Activated effector memory CD4-positive, alpha-beta T cell treated with anti-CD3 and anti-CD28 coated beads, Interleukin-2, amount 50 U/mL, for 16 hours (primary cell): Measurements from ENCODE around the gene SIRPA.

Experiments used
- DNase-seq: peaks from one replicate; pipeline ENCODE4 v3.0.0-alpha.2; 2020

Gene SIRPA

DNA sequence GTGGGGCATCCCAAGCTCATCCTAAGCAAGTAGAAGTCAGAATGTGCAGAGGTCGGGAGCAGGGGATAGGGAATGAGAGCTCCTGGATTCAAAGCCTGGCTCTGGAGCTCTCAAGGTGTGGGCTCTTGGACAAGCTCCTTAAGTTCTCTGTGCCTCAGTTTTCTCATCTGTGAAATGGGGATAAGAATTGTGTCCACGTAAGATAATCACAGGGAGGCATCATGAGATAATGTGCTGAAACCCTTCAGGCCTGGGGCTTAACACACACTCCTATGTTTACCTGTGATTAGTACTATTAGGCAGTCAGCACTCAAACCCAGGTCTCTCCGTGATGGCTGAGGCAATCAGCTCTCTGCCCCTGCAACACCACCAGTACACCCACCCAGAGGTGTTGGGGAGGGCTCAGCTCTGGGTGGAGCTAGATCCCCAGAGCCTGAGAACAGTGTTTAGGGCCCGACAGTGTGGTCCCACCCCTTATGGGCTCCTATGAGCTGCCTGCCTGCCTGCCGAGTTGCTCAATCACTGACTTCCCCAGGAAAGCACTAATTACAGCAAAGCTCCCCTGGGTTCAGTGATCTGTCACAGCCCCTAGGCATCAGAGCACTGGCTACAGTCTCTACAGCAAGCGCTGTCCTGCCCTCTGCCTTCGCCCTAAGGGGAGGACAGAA is 6.3 kb upstream of the SIRPA start:
- no peak for DNase-seq

DNA sequence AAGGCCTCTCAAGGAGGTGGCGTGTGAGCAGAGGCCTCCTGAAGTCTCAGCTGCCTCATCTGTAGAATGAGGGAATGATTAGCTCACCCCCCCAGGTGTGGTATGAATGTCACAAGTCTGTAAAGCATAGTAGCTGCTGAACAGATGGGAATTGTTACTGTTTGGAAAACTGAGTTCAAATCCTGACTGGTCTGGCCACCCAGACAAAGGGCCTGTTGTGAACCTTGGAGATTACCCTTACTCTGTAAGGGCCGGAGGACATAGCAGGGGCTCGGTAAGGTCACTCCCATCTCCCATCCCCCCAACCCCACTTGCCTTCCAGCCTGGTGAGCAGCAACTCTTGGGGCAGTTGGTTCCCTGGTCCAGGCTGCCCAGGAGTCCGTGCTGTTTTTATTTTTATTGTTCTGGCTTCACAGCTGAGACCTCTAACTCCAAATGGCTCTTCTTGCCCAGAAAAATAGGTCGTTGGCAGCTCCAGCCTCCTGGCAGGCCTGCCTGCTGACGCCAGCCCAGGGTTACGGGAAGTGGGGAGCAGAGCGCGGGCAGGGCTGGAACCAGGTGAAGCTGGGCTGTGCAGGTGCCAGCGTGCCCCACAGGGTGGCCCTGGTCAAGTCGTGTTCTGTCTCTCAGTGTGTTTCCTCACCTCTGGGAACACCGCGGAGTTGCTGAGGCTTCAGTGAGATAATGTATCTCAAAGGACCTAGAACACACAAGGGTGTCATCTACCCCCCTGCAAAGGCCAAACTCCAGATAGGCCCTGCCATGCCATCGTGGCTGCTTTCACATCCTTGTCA is 4.5 kb upstream of the SIRPA start:
- no peak for DNase-seq

DNA sequence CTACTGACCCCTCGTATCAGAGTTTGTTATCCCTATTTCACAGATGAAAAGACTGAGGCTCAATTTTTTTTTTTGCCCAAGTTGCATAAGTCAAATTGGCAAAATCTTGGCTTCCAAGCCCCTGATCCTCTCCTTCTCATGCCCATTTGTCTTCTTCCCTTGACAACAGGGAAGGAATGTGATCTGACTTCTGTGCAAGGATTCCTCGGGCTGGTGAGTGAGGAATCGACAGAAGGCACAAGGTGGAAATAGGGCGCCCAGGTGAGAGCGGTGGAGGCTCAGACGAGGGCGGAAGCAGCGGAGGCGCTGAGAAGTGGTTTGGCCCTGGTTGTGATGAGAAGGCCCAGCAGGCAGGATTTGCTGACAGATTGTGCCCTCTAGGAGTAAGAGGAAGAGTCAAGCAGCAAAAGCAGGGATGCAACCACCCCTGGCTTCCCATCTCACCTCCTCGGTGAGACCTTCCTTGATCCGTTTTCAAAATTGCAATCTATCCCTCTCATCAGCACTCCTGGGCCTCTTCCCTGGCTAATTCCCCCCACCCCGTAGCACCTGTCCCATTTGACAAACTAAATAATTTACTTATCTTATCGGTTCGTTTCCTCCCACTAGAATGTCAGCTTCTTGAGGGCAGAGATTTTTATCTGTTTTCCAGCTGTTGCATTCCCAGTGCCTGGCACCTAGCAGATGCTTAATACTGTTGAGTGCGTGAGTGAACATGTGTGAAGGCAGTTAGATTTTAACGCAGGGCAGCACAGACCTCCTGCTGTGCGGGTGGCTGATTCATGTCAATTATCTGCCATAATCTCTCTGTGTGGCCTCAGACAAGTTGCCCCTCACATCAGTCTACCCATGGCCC is 3.7 kb upstream of the SIRPA start:
- no peak for DNase-seq

DNA sequence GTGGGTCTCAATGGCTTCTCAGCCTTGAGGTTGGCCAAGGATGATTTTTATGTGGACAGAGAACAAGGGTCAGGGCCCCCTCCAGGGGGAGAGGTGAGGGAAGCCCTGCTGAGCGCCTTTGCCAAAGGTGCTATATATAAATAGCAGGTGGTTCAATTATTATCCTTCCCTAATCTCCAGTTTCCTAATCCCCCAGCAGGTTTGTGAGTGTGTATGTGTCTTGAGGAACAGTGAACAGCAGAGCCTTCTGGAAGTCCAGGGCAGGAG is 3.2 kb upstream of the SIRPA start:
- DNase-seq, result no peak

DNA sequence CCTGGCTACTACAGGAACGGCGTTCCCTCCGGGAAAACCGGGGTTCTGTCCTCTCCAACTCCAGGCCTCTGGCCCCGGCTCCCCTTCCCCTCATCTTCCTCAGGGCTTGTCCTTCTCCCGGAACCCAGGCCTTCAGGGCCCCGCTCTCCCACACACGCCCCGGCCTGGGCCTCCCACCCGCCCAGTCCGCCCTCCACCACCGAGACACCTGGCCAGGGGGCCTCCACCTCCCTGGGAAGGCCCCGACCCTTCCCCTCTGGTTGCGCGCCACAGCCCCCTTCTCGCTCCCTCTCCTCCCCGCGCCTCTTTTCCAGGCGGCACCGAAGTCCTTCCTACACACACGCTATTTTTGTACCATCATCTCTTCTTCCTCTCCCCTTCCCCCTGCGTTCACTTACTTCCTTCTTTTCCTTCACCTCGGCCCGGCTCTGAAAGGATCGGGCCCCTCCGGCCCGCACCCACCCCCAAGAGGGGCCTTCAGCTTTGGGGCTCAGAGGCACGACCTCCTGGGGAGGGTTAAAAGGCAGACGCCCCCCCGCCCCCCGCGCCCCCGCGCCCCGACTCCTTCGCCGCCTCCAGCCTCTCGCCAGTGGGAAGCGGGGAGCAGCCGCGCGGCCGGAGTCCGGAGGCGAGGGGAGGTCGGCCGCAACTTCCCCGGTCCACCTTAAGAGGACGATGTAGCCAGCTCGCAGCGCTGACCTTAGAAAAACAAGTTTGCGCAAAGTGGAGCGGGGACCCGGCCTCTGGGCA is 1.3 kb upstream of the SIRPA start:
- no peak for DNase-seq

DNA sequence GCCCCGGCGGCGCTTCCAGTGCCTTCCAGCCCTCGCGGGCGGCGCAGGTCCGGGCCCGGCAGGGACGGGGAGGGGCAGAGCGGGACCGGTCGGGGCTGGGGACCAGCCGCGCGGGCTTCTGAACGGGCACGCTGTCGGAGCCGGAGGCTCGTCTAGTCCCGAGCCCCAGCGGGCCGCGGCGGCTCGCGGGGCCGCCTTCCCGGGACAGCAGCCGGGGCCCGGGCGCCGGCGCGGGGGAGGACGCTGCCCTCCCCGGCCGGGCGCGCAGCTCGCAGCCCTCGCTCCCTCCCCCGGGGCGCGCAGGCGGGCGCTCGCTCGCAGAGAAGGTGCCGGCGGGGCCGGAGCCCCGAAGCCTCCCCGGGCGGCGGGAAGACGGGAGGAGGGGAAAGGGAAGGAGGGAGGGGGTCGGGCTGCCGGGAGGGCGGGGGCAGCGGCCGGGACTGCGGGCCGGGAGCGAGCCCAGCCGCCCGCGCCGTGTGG is 696 bp upstream of the SIRPA start:
- no peak for DNase-seq

DNA sequence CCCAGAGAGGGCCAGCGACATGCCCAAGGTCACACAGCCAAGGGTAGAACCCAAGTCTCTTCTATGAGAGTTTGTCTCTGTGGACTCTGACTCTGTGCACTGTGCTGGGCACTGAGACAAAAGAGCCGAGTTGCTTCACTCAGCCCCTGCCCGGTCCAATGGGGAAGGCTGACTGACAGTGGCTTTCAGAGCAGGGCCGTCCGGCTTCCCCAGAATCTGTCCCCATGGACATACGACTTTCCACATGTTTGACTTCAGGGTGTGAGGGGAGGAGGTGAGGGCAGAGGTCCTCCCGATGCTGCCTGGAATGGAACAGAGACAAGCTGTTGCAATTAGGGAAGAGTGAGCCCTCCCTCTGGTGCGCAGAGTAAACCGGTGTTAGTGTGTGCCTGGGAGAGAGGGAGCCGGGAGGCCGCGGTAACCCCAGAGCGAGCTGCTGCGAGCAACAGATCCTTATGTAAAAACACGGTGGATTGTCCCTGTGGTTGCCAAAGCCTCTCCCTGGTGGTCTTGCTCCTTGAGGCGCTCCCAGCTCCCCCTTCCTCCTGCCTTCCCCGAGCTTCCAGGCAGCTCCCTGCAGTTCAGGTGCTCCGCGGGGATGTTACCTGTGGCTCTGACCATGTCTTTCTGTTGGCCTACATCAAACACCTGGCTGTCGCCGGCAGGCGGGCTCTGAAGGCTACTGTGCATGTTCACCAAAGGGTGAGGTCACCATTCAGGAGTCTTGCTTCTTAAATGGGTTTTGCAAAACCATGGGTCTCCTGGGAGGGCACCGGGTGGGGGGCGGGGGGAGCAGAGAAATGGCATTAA is 672 bp downstream of the SIRPA start:
- no peak for DNase-seq

DNA sequence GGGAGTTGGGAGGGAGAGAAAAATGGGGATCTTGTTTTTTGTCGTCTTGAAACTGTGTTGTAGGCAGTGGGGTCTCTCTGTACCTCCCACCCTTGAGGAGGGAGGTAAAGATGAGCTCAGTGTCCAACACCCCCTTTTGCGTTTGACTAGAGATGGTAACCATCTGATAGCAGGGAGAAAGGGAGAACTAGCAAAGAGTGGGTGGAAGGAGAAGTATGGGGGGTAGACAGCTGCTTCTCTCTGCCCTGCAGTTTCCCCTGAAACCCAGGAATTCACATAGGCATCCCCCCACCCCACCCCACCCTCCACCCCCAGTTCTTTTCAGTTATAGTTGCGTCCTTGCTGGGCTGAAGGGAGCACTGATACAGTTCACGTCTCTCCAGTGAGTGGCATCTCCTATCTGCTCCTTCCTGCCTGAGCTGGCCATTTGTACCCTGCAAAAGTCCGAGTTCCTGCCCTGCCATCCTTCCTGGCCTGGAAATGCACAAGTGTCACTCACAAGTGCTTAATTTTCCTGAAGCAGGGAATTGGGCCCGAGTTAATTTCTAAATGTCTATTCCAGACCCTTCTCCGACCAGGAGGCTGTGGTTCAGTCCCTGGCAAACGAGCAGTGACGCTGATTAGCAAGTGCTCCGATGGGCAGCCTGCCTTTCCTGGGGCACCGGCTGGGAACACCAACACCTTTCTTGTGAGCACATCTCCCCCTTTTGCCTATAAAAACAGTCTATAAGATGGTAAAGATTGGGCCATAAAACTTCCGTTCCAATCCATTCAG is 1.5 kb downstream of the SIRPA start:
- no peak for DNase-seq

DNA sequence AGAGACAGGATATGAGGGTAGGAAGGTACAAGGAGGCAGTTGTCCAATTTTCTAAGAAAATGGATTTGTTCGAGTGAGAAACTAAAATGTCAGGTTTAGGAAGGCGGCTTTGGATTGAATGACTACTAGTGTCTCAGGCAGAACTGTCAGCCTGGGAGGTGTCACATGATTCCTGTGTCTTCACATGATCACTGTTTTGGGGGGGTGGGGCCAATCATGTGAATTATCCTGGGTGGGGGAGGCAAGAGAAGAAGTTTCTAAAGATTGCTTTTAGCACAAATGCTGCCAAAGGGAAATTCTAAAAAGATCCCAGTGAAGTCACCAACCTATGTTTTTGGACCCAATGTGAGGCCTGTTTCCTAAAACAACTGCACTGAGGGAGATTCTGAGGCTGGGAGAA is 2.3 kb downstream of the SIRPA start:
- no peak for DNase-seq

DNA sequence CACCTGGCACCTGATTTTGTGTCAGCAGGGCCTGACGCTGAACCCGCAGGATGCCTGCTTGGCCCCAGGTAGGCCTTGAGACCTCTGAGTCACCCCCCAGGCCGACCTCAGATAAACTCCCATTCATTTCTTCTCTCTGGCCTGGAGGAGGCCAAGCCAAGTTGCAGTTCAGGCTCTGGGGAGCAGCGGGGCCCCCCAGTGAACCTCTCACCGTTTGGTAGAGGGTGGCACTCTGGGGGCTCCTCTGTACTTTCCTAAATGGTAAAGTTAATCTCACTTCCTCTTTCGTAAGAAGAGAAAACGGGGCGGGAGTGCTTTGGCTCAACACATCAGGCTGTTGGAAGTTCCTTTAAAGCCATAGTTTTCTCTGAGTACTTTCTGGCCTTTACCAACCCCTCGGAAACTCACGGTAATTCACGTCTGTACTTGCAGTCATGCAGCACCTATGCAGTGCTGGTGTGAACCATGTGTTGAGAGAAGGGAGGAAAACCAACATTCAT is 2.8 kb downstream of the SIRPA start:
- no peak for DNase-seq

DNA sequence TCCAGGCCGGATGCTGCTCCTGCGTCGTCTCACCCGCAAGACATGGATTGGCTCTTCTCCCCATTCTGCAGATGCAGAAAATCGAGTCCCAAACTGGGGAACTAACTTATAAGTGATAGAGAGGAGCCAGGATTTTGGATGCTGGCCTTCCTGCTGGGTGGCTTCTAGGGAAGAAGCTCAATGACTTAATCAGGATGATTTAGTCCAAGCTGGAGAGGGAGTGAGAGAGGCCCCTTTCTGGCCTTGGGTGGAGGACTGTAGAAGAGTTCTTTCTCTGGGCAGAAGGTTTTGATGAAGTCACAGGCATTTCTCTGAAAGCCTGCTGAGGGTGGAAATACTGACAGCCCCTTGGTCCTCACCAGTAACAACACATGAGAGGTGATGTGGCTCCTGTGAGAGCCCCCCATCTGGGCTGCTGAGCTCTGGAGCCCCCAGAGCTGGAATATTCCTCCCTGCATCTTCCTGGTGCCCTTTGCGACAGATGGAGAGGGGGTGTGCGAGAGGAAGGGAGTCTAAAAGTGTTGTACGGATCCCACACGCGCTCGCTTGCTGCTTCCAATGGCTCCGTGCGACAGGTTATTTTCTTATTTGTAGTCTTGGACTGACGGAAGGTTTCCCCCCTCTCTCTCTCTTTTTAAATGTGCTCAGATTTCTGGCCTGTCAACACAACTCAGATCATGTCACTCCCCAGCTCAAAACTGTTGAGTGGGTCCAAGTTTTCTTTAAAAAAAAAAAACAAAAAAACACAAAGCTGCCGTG is 3.5 kb downstream of the SIRPA start:
- DNase-seq, result no peak

DNA sequence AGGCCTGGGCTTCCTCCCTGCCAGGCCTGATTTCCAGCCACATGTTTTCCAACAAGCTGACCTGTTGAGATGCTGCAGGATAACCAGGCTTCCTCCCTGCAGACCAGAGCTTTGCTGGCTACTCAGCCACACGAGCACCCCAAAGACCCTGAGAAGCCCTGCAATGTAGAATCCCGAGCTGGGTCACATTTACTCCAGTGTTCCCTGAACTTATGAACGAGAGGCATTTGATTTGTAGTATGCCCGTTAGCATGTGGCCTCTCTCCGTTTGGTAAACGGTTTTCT is 4.0 kb downstream of the SIRPA start:
- DNase-seq, result no peak

DNA sequence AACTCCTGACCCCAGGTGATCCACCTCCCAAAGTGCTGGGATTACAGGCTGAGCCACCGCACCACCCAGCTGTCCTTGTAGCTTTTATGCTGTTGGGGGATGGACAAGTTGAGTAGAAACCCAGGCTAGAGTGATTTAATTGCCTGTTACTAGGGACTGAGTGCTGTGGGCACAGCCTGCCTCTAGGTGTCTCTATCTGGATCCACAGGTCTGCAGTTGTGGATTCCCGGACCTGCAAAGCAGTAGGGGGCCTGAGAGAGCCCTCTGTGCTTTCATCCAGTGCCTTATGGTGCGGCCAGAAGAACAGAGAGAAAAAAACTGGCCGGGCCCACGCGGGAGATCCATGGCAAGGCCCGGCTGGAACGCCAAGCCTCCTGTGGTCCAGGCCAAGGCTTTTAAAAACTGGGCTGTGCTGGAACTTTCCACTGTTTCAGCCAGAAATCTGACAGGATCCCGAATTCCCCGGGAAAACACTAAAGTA is 5.2 kb downstream of the SIRPA start:
- no peak for DNase-seq

DNA sequence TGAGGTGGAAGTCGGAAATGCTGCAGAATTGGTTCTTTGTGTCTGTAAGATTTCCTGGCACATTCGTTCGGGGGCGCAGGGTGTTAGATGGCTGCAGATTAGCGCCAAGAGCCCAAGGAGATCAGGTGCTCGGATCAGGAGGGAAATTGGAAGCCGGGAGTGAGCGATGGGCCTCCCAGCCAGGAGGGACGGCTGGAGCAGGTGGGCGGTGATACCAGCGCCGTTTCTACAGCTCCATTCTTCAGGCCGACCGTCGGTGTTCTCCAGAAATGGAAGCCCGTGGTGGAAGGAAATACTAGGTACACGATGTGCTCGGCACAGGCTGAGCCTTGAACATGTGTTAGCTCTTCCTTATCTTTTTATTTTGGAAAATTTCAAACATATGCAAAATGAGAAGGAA is 6.5 kb downstream of the SIRPA start:
- no peak for DNase-seq

DNA sequence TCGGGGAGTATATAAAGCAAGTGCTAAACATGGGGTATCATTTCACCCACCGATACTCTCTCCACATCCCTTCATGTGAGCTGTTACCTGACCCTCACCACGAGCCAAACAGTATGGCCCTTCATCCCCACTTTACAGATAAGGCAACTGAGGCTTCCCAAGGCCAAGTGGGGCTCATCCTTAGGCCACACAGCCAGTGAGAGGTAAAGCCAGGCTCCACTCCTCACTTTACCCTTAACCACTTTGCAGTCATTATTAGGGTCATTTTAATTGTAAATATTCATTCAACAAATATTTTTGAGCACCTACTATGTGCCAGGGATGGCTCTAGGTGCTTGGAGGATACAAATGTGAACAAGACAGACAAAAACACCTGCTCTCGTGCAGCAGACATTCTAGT is 7.0 kb downstream of the SIRPA start:
- no peak for DNase-seq

DNA sequence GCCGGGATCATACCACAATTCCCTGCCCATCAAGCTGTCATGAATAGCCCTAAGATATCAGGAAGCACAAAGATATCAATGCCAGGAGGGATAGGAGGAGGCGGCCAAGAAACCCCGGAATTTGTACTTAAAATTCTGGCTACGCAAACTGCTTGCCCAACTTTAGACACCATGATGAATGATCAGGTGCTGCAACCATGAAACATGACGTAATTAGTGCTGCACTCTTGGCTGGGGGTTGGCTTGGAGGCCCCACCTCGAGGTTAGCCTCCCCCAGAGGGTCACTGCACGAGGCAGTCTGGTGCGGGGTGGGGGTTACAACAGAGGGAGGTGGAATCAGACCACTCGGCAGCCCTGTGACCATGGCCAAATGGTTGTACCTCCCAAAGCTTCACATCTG is 8.9 kb downstream of the SIRPA start:
- DNase-seq, result no peak

DNA sequence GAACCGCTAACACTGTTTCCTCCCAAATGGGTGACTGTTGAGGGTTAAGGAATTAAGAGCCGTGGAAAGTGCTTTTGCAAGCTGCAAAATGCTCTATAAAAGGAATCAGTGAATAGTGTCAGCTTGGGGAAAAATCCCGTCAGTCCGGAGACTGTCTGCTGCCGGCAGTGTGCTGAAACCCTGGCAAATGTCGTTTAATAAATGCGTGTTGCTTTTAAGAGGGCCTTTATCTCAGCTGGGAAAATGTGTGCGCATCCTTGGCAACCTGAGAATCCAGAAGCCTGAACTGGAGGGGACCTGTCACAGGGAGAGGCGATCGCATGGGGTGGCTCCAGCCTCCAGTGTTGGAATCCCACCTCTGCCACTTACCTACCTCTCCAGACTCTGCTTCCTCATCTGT is 9.8 kb downstream of the SIRPA start:
- no peak for DNase-seq

DNA sequence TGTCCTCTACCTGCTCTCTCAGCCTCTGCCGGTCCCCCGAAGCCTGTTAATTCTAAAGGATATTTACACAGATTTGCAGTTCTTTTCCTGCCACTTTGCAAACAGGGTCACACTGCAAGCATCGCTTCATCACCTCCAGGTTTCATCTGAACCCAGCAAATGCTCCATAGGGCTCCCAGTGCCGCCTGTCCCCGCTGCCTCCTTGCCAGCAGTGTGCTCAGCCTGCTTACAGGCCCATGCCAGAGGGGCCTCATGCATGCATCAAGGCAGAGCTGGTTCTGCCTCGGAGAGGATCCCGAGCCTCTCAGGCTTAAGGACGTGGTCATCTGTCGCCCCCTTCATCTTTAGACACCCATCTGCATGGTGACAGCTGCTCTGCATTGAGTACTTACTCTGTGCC is 10.5 kb downstream of the SIRPA start:
- DNase-seq, result no peak

DNA sequence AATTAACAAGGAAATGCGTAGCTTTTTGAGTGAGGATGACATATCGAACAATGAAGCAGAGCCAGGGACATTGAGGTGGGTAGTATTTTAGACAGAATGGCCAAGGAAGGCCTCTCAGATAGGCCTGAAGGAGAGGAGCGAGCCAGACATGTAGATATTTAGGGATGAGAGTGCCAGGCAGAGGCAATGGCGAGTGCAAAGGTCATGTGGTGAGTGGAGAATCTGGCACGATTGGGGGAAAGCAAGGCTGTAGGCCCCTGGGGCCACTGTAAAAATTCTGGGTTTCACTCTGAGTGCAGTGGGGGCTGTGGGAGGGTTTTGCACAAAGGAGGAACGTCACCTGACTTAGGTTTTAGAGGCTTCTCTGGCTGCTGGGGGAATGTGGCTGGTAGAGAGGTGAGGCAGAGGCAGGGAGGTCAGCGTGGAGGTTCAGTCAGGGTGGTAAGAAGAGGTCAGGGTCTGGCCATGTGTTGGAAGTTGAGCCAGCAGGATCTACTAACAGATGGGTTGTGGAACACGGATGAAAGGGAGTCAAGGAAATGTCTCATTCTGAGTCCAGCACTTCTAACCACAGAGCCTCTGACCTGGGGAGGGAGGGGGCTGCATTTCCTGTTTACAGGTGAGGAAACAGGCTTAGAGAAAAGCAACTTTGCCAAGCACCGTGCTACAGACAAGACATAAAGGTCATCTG is 11.3 kb downstream of the SIRPA start:
- no peak for DNase-seq

DNA sequence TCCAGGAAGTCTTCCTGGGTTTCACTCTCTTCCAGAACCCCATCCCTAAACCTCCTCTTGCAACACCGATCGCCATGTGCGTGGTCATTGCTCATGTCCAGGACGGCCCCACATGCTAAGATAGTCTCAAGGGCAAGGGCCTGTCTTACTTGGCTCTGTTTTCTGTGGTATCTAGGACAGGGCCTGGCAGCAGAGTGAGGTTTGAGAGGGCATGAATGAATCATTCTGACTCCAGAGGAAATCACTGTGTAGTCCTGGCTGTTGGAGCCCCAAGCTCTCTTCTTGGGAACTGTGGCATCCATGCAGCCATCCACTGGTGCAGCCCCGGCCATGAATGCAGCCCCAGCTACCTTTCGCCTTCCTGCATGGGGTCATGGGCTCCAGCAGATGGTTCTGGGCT is 12.4 kb downstream of the SIRPA start:
- no peak for DNase-seq
